A673 (cell line): ENCODE data around the gene HNRNPF.

ENCODE experiments used
- CTCF ChIP-seq: fragments of 300-800, 200-600 bp; sonication (generic); conservative IDR thresholded peaks from 2 replicates; pipeline ENCODE4 v1.5.1; 2017; ENCODE audit warnings: low read depth, mild to moderate bottlenecking, antibody characterized with exemption, low read length, moderate library complexity, mixed read lengths
- EZH2 ChIP-seq: fragments of 200-600 bp; sonication (generic); IDR thresholded peaks from 2 replicates; pipeline ENCODE4 v1.6.1; 2017; ENCODE audit warnings: borderline replicate concordance, low read depth, mild to moderate bottlenecking, mixed read lengths, antibody characterized with exemption, low read length; ENCODE audit not compliant: poor library complexity, severe bottlenecking

GRCh38 chr10:43354879-43355380 is 54.1 kb downstream of the HNRNPF start:
- TF ChIP-seq CTCF (no peak), EZH2 (no peak)
